IPS DF 4.7 (cell line): ENCODE data around the gene FMN1.

ENCODE experiments used
- DNase-seq: peaks from one replicate; pipeline ENCODE4 v3.0.0-alpha.2; 2013; ENCODE audit warnings: low spot score; ENCODE audit errors: extremely low read depth

Gene FMN1

DNA sequence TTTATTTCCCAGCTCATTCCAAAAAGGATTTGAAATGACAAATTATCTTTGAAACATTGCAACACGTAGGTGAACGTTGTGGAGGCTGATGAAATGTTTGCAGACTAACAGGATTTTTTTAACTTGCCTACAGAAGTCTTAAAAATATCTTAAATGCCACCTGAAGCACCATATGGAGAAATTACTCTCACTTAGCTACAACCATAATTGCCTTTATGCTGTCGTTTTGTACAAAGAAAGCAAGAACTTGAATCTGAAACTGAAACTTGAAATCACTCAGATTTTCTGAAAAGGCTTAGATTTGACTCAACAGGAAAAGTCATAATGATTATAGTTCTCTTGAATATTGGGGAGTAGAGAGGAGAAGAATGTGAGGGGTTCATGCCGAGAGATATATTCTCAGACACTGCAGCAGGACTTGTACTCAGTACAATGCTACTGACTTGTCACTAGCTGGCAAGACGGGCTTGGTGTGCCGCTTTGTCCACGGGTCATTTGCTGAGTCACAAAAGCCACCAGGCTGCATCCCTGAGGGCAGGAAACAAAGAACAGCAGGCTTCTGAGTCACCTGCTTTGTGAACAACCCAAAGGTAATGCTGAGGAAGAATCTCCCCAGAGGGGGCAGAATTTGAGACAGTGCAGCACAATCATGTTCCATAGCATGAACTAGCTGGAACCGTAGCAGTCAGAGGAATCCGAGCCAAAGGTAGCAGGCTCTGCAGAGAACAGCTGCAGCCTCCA lies 7.1 kb upstream of the FMN1 start:
- DNase-seq = peak; percentile 83

DNA sequence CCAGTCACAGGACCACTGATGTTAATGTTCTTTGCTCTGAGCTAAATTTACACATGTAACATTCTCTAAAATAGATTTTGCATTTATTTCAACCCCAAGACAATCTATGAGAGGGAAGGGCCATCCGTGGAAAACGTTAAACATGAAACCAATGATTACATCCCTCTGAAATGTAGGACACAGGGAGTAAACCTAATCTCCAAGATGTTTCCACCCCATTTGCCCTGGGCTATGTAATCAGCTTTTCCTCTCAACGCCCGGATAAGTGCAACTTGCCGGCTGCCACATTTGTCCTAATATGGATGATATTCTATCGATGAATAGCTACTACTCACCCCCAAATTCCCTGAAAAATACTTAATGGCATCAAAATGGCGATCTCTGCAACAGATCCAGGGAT lies 6.4 kb upstream of the FMN1 start:
- no peak for DNase-seq

DNA sequence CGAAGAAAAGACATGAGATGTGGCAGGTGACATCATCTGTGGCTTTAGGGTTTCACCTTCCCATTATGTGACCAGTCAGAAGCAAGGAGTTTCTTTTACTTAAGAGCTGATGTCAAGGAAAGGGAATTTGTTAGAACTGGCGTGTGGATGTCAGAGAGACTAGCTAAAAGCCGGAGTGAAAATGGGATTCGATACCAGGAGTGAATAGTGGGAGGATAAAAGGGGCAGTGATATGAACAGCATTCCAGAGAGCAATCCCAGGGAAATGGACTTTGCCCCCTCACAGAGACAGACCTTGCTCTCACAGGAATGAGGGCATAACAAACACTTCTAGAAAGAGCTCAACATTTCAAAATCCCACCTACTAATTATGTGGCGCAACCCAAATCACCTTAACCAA lies 5.9 kb upstream of the FMN1 start:
- no peak for DNase-seq

DNA sequence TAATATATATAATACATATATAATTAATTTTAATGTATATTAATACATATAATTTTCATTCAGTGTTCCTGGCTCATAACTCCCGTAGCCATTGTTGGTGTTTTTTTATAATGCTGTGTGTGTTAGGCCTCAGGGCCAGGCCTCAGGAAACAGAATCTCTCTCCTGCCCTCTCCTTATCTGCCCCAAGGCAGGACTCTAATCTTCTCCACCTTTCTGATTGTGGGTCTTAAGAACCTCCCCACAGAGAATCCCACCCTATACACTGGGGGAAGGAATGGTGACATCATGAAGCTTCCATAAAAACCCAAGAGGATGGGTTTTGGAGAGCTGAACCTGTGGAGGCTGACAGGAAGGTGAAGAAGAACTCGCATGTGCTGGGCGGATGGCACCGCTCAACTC lies 4.0 kb upstream of the FMN1 start:
- no peak for DNase-seq

DNA sequence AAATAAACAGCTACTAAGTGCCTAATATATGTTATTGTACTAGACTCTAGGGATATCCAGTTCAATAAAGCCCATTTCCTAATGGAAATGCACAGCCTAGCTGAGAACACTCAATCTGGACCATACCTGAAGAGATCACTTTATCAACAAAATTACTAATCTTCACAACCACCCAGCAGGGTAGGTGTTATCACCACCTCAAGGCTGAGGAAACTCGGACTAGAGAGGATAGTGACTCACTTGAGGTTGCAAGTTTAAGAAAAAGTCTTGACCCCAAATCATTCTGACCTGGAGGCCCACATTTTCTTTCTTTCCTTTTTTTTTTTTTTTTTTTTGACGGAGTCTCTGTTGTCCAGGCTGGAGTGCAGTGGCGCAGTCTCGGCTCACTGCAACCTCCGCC lies 3.1 kb upstream of the FMN1 start:
- no peak for DNase-seq

DNA sequence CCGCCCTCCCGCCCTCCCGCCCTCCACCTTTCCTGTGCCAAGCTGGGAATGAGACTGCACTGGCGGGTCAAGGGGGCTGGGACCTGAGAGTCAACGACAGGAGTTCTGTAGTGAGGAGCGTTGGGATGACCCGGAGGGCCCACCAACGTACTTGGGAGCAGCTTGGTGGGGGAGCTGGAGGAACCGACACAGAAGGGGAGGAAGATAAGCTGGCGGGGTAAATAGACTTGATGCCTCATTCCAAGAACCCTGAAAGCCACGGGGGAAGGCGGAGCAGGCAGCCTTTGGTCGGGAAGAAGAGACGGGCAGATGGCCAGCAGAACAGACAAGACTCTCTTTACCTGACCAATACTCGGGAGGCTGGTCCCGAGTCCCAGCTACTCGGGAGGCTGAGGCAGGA lies 277 bp downstream of the FMN1 start:
- no peak for DNase-seq

DNA sequence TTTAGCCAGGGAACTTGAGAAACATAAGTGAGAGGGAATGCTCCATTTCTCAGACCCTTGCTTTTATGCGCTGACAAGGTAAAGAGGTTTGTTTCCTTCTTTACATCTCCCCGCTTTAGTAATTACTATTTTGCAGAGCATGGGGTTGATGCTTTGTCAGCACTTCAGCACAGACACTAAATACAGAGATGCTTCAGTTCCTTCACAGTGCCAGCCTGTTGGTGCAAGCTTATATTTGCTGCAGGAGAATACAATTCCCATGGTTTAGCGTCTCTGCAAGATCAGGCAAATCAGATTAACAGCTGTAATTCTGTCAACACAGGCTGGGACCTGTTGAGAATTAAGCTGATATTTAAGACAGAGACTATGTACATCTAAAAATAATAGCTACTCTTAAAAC lies 2.9 kb downstream of the FMN1 start:
- DNase-seq = no peak

DNA sequence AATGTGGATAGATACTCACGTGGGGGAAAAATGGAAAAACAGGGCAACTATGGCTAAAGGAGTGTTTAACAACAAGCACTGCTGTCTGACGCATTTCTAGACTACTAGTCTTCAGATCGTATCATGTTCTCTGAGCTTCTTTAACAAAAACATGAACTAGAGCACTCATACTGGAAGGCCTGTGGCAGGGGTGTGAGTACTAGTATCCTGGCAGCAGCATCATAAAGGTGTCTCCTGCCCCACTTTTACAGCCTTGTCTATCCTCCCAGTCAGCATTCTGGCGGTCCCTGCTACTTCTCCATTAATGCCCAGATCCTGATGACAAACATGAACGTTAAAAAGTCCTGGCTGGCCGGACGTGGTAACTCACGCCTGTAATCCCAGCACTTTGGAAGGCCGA lies 4.0 kb downstream of the FMN1 start:
- DNase-seq = no peak

DNA sequence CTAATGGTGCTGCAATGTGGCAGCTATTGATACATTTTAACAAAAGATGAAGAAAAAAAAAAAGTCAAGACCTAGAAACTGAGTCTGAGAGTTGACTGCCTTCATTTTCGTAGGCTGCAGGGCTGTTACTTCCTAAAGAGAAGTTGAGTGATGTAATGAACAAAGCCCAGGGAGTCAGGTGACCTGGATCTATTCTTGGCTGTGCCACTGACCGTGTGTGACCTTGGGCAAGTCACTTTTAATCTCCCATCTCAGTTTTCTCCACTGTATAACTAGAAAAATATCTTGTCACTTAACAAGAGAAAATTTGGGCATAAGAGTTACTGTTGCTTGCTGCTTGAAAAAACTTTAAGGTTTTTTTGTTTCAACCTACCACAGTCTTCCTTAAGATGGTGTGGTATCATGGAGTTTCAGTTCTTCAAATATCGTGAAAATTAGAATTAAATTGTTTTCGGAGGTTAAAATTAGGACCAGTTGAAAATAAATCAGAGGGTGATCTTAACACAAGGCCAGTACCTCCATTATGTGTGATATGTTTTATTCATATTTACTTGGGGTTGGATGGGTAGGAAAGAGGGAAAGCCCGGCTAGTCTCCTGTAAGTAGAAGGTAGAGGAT lies 5.8 kb downstream of the FMN1 start:
- DNase-seq = no peak

DNA sequence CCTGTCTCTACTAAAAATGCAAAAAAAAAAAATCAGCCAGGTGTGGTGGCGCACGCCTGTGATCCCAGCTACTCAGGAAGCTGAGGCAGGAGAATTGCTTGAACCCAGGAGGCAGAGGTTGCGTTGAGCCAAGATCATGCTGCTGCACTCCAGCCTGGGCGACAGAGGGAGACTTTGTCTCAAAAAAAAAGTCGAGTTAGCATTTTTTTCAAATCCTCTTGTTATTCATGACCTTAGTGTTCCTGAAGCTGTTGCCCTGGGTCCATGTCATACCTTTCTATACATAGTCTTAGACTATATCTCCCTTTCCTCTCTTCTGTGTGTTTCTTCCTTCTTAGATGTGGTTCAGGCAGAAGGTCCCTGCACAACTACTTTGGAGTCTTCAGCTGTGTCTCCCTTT lies 6.4 kb downstream of the FMN1 start:
- DNase-seq = no peak

DNA sequence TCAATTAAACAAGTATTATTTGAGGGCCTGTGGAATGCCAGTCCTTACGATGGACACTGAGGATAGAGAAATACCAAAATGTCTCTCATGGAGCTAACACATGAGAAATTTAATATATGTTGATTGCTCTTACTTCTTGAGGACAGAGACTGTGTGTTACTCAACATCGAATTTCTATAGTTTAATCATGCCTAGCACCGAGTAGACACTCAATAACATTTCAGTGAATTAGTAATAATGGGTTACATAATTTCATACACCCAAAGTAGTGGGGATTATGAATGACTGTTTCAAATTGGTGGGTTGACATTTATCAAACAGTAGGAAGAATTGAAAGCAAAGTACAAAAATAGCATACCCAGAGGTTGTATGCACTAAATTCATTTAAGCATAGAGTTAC lies 11.2 kb downstream of the FMN1 start:
- no peak for DNase-seq

DNA sequence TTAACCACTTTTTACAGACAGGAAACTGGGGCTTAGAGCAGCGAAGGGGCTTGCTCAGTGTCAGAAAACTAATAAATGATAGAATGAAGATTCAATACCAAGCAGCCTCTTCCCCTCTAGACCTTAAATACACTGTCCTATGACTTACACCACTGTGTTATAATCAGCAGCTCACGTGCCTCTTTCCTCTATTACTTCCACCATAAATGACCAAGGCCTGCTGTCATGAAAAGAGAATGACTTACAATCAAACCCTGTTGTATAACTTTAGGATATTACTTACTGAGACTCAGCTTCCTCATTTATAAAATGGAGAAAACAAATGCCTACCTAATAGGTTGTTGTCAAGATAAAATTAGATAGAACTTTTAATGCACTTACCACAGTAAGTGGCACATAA lies 11.6 kb downstream of the FMN1 start:
- DNase-seq = no peak

DNA sequence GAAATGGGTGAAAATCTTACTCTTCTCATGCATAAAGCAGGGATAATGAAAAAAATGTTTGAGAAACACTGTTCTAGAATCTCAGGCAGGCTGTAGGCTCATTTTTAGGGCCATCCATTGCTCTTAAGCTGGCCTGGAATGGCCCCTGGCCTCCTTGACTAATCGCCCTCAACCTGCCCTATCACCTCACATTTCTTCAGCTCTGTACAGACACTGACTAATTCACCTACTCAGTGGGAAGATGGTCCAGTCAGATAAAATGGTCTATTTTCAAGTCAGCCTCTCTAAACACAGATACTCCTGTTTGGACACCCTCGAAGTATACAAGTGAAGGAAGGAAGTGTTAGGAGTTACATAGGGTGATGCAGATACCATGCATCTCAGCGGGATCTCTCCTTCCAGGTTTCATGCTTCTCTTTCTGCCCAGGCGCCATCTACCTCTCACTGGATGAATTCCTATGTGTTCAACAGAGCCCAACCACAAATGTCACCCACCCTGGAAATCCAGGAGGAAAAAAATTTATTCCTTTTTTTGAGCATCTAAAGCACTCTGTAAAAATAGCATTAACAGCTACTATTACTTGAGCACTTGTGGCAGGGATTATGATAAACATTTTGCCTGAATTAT lies 12.1 kb downstream of the FMN1 start:
- no peak for DNase-seq

DNA sequence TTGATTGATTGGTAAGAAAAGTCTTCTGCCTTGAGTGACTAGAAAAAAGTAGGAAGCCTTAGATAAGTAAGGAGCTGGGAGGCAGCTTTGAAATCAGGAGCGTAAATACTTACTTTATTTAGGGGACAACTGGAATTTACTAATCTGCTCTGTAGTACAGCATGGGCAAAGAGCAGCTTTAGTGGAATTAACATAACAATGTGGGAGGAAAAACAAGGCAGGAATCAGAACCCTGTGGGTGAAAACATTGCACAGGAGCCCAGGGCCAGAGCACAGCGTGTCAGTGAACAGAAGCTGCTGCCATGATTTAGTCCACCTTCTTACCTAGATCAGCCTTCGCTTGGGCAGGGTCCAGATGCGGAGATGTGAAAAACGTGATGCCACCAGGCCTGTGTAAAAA lies 14.6 kb downstream of the FMN1 start:
- DNase-seq = no peak

DNA sequence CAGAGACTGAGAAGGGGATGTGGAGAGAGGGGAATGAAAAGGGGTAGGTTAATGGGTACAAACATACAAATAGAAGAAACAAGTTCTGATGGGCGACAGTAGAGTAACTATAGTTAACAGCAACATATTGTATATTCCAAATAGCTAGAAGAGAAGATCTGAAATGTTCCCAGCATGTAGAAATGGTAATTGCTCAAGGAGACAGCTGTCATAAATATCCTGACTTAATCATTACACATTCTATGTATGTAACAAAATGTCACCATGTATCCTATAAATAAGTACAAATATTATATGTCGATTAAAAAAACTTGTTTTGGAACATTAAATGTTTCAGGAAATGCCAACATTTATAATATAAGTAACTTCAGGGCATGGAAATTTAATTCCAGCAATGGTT lies 23.3 kb downstream of the FMN1 start:
- no peak for DNase-seq

DNA sequence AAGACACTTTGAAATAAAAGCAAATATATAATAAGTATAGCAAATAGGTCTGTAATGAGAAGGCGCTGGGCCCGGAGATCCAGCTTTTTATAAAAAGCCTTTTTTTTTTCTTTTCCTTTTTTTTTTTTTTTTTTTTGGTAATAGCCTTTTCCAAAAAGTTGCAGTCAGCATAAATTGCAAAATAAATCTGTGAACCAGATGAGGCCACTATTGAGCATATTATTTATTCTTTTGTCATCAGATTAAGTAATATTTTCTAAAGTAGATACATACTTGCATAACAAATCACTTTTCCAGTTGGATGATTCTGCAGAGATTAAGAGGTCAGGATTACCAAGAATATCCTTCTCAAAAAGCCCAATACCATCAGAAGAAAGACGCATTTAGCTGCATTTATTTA lies 24.9 kb downstream of the FMN1 start:
- no peak for DNase-seq

DNA sequence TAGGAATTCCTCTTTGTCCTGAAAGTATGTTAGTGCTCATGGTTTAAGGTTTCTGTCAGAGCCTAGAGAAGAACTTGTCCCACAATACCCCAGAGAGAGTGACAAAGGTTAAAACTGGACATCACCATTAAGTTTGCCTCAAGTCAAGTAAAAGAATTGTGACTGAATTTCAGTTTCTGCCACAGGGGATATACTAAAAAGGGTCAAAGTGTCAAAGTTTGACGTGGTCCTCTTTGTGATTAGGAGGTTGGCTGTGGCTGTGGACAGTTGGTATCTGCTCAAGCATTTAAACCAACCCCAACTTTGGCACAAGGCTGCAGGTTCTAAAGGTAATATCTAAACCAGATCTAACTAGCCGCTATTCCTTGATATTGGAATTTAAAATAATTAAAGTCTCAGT lies 26.1 kb downstream of the FMN1 start:
- no peak for DNase-seq

DNA sequence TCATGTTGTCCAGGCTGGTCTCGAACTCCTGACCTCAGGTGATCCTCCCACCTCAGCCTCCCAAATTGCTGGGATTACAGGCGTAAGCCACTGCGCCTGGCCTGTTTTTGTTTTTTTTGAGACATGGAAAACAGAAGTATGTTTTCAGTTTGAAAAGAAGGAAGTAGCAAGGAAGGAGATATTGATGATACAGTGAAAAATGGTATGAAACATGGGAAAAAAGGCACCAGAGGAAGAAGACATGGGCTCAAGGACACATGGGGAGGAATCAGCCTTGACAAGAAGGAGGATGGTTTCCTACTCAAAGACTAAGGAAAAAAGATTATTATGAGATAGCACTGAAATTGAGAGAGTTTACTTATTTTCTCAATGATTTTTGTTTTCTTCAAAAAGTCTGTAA lies 30.7 kb downstream of the FMN1 start:
- no peak for DNase-seq

DNA sequence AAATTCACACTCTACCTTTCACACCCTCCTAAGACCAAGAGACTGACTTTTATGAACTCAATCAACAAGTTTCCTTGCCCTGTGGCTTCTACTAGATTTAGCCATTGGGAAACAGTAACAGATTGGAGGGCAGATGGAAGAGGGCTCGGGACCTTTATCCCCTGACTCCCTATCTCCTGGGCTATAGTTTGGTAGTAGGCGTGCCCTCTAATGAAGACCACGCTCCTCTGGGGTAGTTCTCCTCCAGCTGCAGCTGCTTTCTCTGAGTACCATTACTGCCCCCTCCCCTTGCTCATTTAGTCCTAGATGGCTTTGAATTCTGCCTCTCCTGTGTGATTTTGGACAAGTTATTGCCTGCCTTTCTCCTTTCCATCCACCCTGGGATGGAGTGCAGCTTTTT lies 33.3 kb downstream of the FMN1 start:
- DNase-seq = no peak

DNA sequence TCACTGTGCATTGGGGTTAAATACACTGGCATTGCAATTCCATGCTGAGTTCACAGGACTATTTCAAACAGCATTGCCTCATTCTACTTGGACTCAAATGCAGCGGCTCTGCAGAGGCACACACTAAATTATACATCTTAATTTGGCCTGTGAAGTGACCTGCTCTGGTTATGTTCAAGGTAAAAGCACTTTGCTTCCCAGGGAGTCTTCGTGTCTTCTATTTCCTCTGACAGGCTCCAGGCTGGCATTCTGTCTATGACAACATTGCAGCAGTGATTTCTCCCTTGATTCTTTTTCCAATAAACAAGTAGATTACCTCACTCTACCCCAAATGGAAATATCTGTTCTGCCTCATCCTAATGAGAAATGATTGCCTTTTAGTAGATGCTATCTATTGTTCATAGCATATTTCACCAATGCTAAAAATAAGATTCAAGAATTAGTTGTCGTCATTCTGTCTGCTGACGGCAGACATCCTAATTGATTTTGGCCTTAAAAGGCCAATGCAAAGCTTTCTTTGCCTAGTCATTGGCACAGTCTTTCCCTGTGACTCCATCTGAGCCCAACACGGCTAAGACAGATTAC lies 33.8 kb downstream of the FMN1 start:
- DNase-seq = no peak

DNA sequence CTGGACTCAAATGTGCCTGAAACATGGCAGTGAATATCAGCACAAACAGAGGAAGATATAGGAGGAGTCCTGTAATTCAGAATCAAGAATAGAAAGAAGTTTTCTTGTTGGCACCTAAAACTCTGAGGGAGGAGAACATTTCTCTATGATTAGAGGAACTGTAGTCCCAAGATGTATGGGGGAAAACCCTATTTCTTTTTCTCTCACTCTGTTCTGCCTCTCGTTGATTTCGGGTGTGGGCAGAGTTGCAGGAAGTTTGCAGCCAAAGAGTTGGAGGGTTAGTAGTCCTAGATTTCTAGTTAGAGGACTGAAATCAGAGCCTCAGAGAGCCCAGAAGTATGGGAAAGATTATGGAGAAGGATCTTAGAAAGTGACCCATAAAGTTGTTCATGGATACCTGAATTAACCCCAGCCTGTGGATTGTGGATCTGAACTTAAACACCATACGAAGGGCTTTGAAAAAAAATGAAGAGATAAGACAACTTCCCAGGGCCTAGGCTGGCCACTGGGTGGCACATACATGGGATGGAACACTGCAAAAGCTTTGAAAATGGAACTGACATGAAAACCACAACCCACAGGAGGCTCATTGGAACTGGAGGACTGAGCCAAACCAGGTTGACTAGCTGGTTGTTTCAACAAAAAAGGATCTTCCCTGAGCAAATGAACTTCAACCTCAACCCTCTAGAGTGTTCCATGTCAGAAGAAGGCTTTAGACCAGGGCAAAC lies 34.6 kb downstream of the FMN1 start:
- DNase-seq = no peak

DNA sequence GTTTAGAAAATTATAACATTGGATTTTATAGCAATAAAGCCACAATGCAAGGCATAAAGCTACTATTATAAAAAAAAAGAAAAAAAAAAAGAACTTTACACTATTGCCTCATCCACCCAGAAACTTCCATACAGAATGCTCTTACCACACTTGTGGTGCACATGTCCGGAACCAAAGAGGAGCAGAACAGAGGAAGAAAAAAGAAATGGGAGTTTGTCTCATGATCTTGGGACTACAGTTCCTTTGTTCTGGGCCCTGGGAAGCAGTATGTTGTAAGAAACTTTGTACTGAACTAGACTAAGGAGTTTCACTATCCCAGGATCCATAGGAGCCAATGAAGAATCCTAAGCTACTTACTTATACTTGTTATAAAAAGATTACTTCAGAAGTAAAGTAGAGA lies 36.1 kb downstream of the FMN1 start:
- no peak for DNase-seq
